GM18526 (cell line): ENCODE results near the gene NOP56.

Experiments
- POLR2A ChIP-seq: IDR thresholded peaks from 3 replicates; pipeline ENCODE4 v1.6.1; 2011; ENCODE audit not compliant: insufficient read length; ENCODE audit errors: extremely low read depth

The NOP56 gene, protein sequence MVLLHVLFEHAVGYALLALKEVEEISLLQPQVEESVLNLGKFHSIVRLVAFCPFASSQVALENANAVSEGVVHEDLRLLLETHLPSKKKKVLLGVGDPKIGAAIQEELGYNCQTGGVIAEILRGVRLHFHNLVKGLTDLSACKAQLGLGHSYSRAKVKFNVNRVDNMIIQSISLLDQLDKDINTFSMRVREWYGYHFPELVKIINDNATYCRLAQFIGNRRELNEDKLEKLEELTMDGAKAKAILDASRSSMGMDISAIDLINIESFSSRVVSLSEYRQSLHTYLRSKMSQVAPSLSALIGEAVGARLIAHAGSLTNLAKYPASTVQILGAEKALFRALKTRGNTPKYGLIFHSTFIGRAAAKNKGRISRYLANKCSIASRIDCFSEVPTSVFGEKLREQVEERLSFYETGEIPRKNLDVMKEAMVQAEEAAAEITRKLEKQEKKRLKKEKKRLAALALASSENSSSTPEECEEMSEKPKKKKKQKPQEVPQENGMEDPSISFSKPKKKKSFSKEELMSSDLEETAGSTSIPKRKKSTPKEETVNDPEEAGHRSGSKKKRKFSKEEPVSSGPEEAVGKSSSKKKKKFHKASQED

GRCh38 chr20:2651772-2652723, at the start of gene NOP56:
Gene NOP56, plus strand, starts transcription at chr20:2652632. Its CDS starts 29 bp downstream, at chr20:2652661.
- TF ChIP-seq POLR2A = peak; percentile 98

GRCh38 chr20:2602746-2603145, 49.7 kb upstream of the NOP56 start:
- TF ChIP-seq POLR2A = no peak

GRCh38 chr20:2603816-2604505, 48.5 kb upstream of the NOP56 start:
- TF ChIP-seq POLR2A = no peak

DNA sequence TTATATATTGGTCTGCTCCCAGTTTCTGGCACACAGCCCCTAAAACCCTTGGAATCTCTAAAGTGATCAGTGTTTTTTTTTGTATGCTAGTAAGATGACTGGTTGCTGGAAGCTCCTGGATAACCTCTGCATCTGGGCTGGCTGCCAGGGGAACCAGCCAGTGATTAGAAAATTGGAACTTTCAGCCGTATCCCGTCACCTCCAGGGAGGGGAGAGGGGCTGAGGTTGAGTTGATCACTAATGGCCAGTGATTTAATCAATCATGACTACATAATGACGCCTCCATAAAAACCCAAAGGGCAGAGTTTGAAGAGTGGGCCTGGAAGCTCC, 48.0 kb upstream of the NOP56 start:
- TF ChIP-seq POLR2A = no peak

- TF ChIP-seq POLR2A = no peak
Observed at GRCh38 chr20:2606507-2607006, 45.9 kb upstream of the NOP56 start.

DNA sequence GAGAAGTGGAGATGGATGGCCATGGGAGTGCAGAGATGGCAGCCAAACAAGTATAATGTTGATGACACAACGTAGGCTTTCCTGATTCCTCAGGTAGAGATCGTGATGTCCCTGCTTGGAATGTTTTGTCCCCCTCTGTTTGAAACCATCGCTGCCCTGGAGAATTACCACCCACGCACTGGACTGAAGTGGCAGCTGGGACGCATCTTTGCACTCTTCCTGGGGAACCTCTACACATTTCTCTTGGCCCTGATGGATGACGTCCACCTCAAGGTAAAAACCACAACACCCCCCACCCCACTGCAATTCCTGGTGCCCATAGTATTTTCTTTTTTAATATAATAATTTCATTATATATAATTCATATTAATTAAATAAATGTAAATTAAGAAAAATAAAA, 42.1 kb upstream of the NOP56 start:
- TF ChIP-seq POLR2A = no peak

DNA sequence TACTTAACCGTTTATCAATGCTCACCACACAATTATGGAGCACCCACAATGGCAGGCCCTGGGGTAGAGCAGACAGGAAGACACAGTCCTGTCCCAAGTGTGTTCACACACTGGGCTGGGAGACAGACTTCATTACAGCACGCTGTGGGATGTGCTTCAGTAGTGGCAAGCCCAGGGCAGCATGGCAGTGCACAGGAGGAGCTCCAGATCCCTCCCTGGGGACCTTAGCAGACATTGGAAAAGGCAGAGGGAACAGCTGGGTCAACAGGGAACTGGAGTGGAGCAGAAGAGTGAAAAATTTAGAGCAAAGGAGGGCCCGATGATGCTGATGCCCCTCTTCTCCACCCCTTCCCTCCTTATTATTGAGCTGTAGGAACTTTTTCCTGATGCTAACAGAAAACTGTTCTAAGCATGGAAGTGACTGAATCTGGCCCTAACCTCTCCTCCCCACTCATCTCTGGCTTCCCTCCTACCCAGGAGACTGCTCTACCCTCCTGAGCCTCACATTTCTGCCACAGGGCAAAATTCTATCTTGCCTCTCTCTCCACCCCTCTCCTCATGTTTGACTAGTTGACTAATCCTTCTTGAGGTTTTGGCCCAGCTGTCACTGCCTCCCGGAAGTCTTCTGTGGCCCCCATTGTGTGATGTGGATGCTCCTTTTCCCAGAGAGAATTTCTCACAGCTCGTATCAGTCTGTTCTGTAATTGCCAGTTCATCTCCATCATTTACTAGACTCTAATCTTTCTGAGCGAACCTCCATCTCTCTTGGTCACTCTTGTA, 41.3 kb upstream of the NOP56 start:
- no peak for TF ChIP-seq POLR2A

DNA sequence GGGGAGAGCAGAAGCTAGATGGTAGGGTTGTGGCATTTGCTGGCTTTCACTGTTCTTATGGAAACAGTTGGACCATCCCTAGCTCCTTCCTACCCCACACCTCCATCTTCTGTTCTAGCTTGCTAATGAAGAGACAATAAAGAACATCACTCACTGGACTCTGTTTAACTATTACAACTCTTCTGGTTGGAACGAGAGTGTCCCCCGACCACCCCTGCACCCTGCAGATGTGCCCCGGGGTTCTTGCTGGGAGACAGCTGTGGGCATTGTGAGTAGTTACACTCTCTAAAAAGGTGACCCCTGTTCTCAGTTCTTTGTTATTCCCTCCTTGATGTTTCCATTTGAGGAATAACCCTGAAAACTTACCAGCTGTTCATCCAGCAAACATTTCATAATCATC, 40.4 kb upstream of the NOP56 start:
- no peak for TF ChIP-seq POLR2A

DNA sequence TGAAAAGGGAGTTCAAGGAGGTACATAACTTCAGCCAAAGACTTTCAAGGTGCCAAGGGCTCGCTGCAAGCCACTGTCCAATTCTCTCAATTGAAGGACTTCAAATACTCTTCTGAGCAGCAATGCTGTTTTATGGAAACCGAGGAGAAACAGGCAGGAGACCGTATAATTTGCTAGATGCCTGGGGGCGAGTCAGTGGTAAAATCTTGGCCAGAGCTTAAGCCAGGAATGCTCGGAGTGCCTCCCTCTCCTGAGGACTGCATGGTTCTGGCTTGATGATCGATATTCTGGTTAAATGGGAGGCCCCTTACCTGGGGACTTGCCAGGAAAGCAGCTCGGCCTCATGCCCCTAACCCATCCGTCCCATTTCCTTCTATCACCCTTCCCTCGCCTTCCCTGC, 35.8 kb upstream of the NOP56 start:
- TF ChIP-seq POLR2A = no peak

DNA sequence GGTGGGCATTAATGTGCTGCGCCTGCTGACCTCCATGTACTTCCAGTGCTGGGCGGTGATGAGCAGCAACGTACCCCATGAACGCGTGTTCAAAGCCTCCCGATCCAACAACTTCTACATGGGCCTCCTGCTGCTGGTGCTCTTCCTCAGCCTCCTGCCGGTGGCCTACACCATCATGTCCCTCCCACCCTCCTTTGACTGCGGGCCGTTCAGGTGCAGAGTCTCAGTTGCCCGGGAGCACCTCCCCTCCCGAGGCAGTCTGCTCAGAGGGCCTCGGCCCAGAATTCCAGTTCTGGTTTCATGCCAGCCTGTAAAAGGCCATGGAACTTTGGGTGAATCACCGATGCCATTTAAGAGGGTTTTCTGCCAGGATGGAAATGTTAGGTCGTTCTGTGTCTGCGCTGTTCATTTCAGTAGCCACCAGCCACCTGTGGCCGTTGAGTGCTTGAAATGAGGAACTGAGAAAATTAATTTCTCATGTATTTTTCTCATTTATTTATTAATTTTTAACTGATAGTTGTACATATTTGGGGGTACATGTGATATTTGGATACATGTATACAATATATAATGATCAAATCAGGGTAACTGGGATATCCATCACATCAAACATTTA, 35.2 kb upstream of the NOP56 start:
- TF ChIP-seq POLR2A = no peak

DNA sequence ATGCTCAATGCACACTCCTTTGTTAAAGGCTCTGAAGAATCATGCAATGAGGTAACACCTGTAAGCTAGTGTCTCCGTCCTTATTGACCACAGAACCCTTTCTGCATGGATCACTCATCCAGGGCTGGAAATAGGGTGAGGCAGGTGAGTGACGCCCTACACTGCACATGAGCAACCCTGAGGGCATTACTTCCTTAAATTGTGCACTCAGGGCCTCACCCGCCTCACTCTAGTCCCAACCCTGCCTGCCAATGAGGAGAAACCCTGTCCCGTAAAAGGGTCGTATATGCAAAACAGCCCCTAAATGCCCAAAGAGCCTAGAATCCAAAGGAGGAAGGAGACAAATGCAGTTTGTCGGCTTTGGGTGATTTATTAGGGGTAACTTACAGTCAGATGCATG, 33.6 kb upstream of the NOP56 start:
- TF ChIP-seq POLR2A = no peak

GRCh38 chr20:2619337-2619736, 33.1 kb upstream of the NOP56 start:
- TF ChIP-seq POLR2A = no peak

DNA sequence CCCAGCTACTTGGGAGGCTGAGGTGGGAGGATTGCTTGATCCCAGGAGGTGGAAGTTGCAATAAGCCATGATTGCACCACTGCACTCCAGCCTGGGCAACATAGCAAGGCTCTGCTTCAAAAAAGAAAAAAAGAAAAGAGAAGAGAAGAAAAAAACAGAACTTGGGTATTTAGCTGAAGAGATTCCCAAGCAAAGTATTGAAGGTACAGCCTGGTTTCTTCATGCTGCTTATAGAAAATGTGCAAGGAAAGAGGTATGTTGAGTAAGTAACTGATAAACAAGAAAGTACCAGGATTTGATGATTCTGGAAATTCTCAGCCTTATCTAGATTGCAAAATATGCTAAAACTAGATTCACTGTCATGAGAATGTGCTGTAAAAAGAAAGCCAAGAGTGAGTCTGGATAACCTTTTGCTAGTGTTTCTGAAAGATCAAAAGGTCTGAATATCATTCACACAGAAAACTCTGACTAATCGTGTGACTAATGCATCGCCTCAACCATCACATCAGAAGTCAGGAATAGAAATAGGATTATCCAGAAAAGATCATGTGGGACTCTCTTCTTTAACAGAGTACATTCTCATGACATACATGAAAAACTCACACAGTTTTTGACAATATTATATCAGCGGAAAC, 32.4 kb upstream of the NOP56 start:
- no peak for TF ChIP-seq POLR2A
